Prostate gland (tissue), 2 donors: ENCODE measurements around the gene PACS1. TPM values are rescaled to one million over a fixed set of nuclear protein-coding genes. Genes with fewer than 3 reads are reported as not detected.

Experiments used
- DNase-seq: peaks from one replicate; pipeline ENCODE4 v3.0.0-alpha.2; 2019; ENCODE audit warnings: low spot score
- H3K27ac ChIP-seq, 2 donors: fragments of 200-600 bp; sonication (generic); 2 replicates each; pipeline ENCODE4 v1.5.1; 2017 to 2019
- H3K27me3 ChIP-seq: fragments of 200-600 bp; sonication (generic); replicated peaks from 2 replicates; pipeline ENCODE4 v1.5.1; 2019; ENCODE audit not compliant: insufficient read depth
- H3K36me3 ChIP-seq, 2 donors: fragments of 200-600 bp; sonication (generic); 1 replicate in 1 of 2; 2 replicates in 1 of 2; pipeline versions ENCODE4 v1.5.1 to v1.8.1; 2017 to 2019
- H3K4me1 ChIP-seq: fragments of 200-600 bp; sonication (generic); replicated peaks from 2 replicates; pipeline ENCODE4 v1.5.1; 2019
- H3K4me3 ChIP-seq, 2 donors: fragments of 200-600 bp; sonication (generic); 2 replicates each; pipeline ENCODE4 v1.5.1; 2017 to 2019
- H3K9me3 ChIP-seq: fragments of 200-600 bp; sonication (generic); 2 replicates; pipeline ENCODE4 v1.5.1; 2017
- POLR2A ChIP-seq: fragments of 450-650 bp; IDR thresholded peaks from one replicate; pipeline ENCODE4 v1.6.1; 2016; ENCODE audit warnings: antibody characterized with exemption, mild to moderate bottlenecking
- POLR2AphosphoS5 ChIP-seq: sonication (generic); formaldehyde crosslinking; IDR thresholded peaks from one replicate; pipeline ENCODE4 v1.6.1; 2017; ENCODE audit warnings: antibody characterized with exemption
- WGBS: methylation state at CpG from one replicate; pipeline ENCODE4 v1.1.5; 2018; 5-methylcytosine and 5-hydroxymethylcytosine counted together
- intact Hi-C: fragments of 100-400 bp; cut with DNase I; formaldehyde crosslinking; loops from one replicate; pipeline ENCODE4 v1.14.2; 2022
- total RNA-seq, 2 donors: library from RNA; depleted of rRNA; stranded (reverse); fragments of >200 nt; gene quantifications; one replicate each; pipeline ENCODE4 v1.1.0, GENCODE V29; 2016
- TF ChIP-seq, protein P1 (sequence below), 4 experiments: fragments of 200-600 bp in 2 of 4; fragments of 450-650 bp in 2 of 4; sonication (generic) in 2 of 4; IDR thresholded peaks; 1 replicate in 3 of 4; 2 replicates in 1 of 4; pipeline ENCODE4 v1.5.1; 2016 to 2019; ENCODE audit warnings: antibody characterized with exemption in 4 of 4, mild to moderate bottlenecking in 2 of 4, moderate library complexity in 2 of 4

Gene PACS1
- total RNA-seq, 2 donors from 2014 or later: 51.9 to 107 TPM

DNA sequence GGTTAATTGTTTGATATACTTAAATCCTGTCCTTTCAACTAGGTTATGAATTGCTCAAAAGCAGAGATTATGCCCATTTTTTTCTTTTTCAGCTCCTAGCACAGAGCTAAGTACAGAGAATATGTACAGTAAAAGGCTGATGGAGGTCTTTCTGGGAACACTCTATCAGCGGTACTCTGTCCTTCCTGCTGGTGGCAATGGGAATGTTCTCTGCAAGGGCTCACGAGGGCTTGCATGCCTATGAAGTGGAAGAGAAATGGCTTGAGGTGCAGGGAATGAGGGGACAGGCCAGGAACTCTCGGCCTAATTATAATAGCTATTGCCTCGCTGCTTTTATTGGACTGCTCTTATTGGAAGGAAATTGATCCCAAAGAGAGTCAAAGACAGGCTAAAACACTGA lies 114.7 kb downstream of the PACS1 start:
- Histone ChIP-seq H3K36me3 (no peaks in the 10 kb centered on the region), H3K4me3 (no peak overlapping the region), H3K27me3 (no peaks in the 10 kb centered on the region), H3K4me1 (peaks cover 12% of the 10 kb centered on the region), H3K9me3 (no peaks in the 10 kb centered on the region), H3K27ac (no peak overlapping the region)
- intact Hi-C loops: no loop called here
- no peak for DNase-seq
- 92% methylated on average over 4 of the region's 4 CpGs for WGBS
- no peak for TF ChIP-seq POLR2A
- TF ChIP-seq, protein P1, sequence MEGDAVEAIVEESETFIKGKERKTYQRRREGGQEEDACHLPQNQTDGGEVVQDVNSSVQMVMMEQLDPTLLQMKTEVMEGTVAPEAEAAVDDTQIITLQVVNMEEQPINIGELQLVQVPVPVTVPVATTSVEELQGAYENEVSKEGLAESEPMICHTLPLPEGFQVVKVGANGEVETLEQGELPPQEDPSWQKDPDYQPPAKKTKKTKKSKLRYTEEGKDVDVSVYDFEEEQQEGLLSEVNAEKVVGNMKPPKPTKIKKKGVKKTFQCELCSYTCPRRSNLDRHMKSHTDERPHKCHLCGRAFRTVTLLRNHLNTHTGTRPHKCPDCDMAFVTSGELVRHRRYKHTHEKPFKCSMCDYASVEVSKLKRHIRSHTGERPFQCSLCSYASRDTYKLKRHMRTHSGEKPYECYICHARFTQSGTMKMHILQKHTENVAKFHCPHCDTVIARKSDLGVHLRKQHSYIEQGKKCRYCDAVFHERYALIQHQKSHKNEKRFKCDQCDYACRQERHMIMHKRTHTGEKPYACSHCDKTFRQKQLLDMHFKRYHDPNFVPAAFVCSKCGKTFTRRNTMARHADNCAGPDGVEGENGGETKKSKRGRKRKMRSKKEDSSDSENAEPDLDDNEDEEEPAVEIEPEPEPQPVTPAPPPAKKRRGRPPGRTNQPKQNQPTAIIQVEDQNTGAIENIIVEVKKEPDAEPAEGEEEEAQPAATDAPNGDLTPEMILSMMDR (IDR thresholded peaks at IDR 0.05): no peak
- no peak for TF ChIP-seq POLR2AphosphoS5

DNA sequence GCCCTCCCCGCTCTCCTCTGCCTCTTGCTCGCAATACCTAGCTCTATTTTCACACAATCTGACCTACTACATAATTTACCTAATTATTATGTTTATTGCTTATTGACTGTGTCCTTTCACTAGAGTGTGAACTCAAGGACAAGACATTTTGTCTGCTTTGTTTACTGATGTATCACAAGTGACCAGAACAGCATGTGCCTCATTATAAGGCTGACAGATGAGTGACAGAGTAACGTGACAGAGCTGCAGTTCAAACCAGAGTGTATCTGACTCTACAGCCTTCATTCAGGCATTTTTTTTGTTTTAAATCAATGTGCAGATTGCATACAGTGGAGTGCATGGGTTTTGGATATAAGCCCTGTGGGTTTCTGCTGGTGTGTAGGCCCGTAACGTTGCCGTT lies 116.4 kb downstream of the PACS1 start:
- H3K9me3 ChIP-seq: no peaks in the 10 kb centered on the region
- peak overlapping the region in 1 of 2 donors; percentile 64 for H3K27ac ChIP-seq
- no peaks in the 10 kb centered on the region for H3K36me3 ChIP-seq
- 88% methylated on average over 6 of the region's 6 CpGs for WGBS
- H3K4me3 ChIP-seq: no peak overlapping the region
- no peaks in the 10 kb centered on the region for H3K27me3 ChIP-seq
- TF ChIP-seq POLR2AphosphoS5: peak; percentile 75
- no peak for TF ChIP-seq POLR2A
- TF ChIP-seq, protein P1 (IDR thresholded peaks at IDR 0.05): no peak
- intact Hi-C loops: no loop called here
- DNase-seq: peak; percentile 31
- H3K4me1 ChIP-seq: peaks cover 10% of the 10 kb centered on the region

DNA sequence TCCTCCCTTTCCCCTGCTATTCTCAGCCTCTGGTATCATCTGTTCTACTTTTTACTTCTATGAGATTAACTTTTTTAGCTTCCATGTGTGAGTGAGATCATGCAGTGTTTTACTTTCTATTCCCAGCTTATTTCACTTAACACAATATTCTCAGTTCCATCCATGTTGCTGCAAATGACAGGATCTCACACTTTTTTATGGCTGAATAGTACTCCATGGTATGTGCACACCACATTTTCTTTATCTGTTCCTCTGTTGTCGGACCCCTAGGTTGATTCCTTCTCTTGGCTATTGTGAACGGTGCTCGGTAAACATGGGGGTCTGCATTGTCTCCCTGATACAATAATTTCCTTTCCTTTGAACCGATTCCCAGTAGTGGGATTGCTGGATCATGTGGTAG lies 117.4 kb downstream of the PACS1 start:
- Histone ChIP-seq H3K36me3 (no peaks in the 10 kb centered on the region), H3K27me3 (no peaks in the 10 kb centered on the region), H3K4me3 (no peak overlapping the region), H3K9me3 (no peaks in the 10 kb centered on the region), H3K4me1 (peaks cover under 1% of the 10 kb centered on the region), H3K27ac (peak overlapping the region in 1 of 2 donors; percentile 64)
- intact Hi-C loops: no loop called here
- no peak for DNase-seq
- 96% methylated on average over 4 of the region's 4 CpGs for WGBS
- TF ChIP-seq POLR2A (no peak), POLR2AphosphoS5 (no peak)
- TF ChIP-seq, protein P1 (IDR thresholded peaks at IDR 0.05): no peak

DNA sequence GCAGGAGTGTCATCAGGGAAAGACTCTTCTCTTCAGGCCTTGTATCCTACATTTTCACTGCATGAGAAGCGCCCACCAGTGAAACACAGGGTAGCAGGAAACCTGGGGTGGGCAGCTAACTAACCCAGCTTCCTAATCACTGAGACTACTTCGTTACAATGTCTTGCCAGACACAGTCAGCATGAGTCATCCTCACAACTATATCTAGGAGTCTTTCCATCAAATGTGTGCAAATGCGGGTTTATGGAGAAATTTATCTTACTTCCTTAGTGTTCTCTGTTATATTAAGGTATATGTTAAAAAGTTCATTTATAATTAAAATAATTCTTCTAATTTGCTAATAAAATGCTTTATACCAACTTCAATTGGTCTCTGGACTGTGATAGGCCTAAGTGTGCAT lies 118.5 kb downstream of the PACS1 start:
- WGBS: 91% methylated on average over 3 of the region's 3 CpGs
- Histone ChIP-seq H3K27ac (peak overlapping the region; percentile 20 to 64), H3K4me1 (no peaks in the 10 kb centered on the region), H3K27me3 (no peaks in the 10 kb centered on the region), H3K36me3 (no peaks in the 10 kb centered on the region), H3K4me3 (no peak overlapping the region), H3K9me3 (no peaks in the 10 kb centered on the region)
- TF ChIP-seq POLR2AphosphoS5 (no peak), POLR2A (no peak)
- TF ChIP-seq, protein P1 (IDR thresholded peaks at IDR 0.05): no peak
- intact Hi-C loops: no loop called here
- no peak for DNase-seq

DNA sequence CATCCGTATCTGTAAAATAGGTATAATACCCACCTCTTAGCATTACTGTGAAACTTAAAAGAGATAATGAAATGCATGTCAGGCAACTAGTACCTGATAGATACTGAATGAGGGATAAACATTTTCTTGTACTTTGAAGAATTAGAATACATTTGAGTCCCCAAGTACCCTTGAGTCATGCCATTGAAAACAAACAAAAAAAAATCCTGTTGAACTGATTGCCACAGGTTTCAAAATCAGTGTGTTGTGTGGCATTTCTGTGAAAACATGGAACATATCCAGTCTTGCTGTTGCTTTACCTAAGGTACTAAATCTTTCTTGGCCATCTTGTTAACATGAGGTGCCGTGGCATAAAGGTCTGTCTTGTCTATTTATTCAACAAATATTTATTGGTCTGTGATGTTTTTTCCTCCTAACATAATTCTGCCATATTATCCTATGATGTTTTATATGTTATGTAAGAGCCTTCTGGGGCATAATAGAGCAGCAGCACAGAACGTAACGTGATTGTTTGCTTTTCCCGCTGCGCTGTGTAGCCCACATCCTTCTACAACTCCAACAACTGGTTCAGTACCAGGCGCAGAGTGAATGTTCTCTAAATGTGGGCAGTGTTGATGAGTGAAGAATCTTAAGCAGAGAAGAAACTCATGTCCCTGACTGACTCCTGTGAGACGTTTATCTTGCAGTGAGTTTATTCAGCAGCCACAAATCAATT lies 119.1 kb downstream of the PACS1 start:
- intact Hi-C loops: no loop called here
- Histone ChIP-seq H3K27ac (peak overlapping the region; percentile 23 to 64), H3K4me3 (no peak overlapping the region), H3K36me3 (no peaks in the 10 kb centered on the region), H3K9me3 (no peaks in the 10 kb centered on the region), H3K4me1 (no peaks in the 10 kb centered on the region), H3K27me3 (no peaks in the 10 kb centered on the region)
- TF ChIP-seq POLR2AphosphoS5: peak; percentile 86
- TF ChIP-seq POLR2A: no peak
- TF ChIP-seq, protein P1 (IDR thresholded peaks at IDR 0.05): no peak
- 62% methylated on average over 8 of the region's 8 CpGs for WGBS
- peak; percentile 69 for DNase-seq
